ENCODE measurements around the gene UBE2I.
"Not testable (repeated sequence)": the region's sequence is repeated elsewhere in the genome, so short reads cannot be mapped to it uniquely, and the experiment has no call there.

UBE2I gene

DNA sequence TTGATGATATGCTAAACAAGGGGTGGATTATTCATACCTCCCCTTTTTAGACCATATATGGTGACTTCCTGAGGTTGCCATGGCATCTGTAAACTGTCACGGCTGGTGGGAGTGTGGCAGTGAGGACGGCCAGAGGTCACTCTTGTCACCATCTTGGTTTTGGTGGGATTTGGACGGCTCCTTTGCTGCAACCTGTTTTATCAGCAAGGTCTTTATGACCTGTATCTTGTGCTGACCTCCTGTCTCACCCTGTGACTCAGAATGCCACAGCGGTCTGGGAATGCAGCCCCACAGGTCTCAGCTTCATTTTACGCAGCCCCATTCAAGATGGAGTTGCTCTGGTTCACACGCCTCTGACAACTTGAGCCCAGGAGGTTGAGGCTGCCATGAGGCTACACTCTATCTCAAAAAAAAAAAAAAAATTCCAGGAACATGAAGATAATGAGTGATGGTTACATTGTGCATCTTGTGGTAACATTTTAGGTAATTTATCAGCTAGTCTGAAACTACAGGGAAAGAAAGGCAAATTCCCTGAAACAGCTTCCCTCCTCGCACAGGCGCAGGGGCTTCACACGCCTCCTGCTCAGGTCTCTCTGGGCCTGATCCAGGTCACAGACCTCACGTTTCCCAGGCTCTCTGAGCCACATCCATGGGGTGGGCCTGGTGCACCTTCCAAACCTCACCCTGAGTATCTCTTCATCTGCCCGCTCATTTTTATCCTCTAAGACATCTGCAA is 15.3 kb upstream of the UBE2I start:
- no peak for DNase-seq (ENCODE audit: low read depth)
- no peak overlapping the region for H3K4me3 ChIP-seq (ENCODE audit: low read depth, low read length)
- TF ChIP-seq, protein P1, sequence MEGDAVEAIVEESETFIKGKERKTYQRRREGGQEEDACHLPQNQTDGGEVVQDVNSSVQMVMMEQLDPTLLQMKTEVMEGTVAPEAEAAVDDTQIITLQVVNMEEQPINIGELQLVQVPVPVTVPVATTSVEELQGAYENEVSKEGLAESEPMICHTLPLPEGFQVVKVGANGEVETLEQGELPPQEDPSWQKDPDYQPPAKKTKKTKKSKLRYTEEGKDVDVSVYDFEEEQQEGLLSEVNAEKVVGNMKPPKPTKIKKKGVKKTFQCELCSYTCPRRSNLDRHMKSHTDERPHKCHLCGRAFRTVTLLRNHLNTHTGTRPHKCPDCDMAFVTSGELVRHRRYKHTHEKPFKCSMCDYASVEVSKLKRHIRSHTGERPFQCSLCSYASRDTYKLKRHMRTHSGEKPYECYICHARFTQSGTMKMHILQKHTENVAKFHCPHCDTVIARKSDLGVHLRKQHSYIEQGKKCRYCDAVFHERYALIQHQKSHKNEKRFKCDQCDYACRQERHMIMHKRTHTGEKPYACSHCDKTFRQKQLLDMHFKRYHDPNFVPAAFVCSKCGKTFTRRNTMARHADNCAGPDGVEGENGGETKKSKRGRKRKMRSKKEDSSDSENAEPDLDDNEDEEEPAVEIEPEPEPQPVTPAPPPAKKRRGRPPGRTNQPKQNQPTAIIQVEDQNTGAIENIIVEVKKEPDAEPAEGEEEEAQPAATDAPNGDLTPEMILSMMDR (IDR thresholded peaks at IDR 0.05; ENCODE audit: insufficient read depth, low read depth, low read length, missing control alignments), result no peak

GRCh38 chr16:1295465-1295864 is 14.0 kb upstream of the UBE2I start:
- DNase-seq (ENCODE audit: low read depth), result no peak
- TF ChIP-seq, protein P1 (IDR thresholded peaks at IDR 0.05; ENCODE audit: insufficient read depth, low read depth, low read length, missing control alignments), result no peak
- H3K4me3 ChIP-seq (ENCODE audit: low read depth, low read length), result no peak overlapping the region

DNA sequence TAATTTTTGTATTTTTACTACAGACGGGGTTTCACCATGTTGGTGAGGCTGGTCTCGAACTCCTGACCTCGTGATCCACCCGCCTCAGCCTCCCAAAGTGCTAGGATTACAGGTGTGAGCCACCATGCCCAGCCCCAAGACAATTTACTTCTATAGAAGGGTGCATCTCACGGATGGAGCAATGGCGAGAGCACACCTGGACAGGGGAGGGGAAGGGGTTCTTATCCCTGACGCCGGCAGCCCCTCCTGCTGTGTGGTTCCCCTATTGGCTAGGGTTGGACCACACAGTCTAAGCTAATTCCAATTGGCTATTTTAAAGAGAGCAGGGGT is 12.8 kb upstream of the UBE2I start:
- DNase-seq (ENCODE audit: low read depth); H3K4me3 ChIP-seq (ENCODE audit: low read depth, low read length): not testable (repeated sequence)

DNA sequence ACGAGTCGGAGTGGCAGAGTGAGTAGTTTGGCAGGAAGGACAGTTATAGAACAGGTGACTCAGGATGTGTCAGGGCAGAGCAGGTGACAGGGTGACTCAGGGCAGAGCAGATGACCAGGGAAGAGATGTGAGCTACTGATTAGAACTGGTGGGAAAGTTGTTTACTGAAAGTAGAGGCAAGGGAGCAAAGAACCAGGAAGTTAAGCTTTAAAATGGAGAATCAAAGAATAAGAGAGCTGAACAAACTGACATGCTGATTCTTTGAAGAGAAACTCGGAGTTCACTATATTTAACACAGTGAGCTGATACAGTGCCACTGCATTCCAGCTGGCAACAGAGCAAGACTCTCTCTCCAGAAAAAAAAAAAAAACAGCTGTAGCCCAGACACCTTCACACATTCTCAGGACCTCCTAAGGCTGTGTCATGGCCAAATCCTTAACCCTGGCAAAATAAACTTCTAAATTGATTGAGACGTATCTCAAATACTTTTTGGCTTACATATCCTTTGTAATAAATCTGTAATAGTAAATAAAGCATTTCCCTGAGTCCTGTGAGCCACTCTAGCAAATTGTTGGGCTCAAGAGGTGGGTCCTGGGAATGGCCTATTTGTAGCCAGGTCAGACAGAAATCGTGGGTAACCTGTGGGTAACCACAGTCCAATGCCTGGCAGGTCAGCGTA is 12.3 kb upstream of the UBE2I start:
- H3K4me3 ChIP-seq (ENCODE audit: low read depth, low read length), result no peak overlapping the region
- TF ChIP-seq, protein P1 (IDR thresholded peaks at IDR 0.05; ENCODE audit: insufficient read depth, low read depth, low read length, missing control alignments), result no peak
- DNase-seq (ENCODE audit: low read depth), result no peak

DNA sequence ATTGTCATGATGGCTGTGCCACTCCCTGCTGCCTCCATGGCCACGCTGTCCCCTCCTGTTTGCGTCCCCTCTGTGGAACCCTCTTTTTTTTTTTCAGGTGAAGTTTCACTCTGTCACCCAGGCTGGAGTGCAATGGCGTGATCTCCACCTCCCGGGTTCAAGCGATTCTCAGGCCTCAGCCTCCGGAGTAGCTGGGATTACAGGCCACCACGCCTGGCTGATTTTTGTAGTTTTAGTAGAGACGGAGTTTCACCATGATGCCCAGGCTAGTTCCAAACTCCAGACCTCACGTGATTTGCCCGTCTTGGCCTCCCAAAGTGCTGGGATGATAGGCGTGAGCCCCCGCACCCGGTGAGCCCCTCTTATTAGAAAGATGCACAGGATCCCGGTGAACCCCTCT is 11.0 kb upstream of the UBE2I start:
- no peak for DNase-seq (ENCODE audit: low read depth)
- H3K4me3 ChIP-seq (ENCODE audit: low read depth, low read length), result no peak overlapping the region
- TF ChIP-seq, protein P1 (IDR thresholded peaks at IDR 0.05; ENCODE audit: insufficient read depth, low read depth, low read length, missing control alignments), result no peak

DNA sequence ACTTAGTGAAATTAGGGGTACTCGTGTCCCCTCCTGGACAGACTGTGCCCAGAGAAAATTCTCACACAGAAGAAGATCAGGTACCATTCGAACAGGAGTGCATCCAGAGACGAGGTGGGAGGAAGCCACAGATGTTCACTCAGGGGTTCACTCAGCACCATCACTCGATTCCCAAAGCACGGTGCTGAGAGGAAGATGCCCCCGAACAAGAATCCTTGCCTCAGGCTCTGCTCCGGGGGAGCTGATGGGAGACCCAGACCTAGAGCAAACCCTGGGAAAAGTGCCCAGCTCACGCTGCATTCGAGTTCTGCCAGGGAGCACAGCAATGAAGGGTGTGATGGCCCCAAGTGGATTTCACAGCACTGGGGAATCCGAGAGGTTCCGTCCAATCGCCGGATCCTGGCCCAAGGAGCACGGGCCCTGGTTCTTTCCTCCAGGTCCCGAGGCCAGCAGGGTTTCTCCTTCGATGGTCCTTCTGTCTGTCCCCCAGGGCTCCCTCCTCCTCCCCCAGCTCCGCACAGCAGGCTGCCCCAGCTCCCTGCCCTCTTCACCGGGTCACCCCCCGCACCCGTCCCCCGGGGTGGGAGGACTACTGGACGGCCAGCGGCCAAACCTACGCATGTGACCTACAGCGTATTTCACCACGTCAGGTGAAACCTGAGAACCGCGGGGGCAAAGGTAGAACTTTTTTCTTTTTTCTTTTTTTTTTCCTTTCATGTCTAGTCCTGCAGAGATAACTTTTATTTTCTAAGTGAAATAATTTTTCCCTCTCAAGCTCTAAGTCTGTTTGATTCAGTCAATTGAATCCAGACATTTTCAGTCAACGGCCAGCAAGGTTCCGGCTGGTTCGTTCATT is 10.2 kb upstream of the UBE2I start:
- no peak for DNase-seq (ENCODE audit: low read depth)
- H3K4me3 ChIP-seq (ENCODE audit: low read depth, low read length), result no peak overlapping the region
- TF ChIP-seq, protein P1 (IDR thresholded peaks at IDR 0.05; ENCODE audit: insufficient read depth, low read depth, low read length, missing control alignments), result no peak

GRCh38 chr16:1299868-1300203 is 9.6 kb upstream of the UBE2I start:
- TF ChIP-seq, protein P1 (IDR thresholded peaks at IDR 0.05; ENCODE audit: insufficient read depth, low read depth, low read length, missing control alignments), result no peak
- DNase-seq (ENCODE audit: low read depth), result no peak
- H3K4me3 ChIP-seq (ENCODE audit: low read depth, low read length), result no peak overlapping the region

Measured in GM12865 (cell line).